ENCODE measurements around the gene RPS6KA4. TPM values are rescaled to one million over a fixed set of nuclear protein-coding genes. Genes with fewer than 3 reads are reported as not detected.
A peak's percentile ranks its signal among the peaks of the same experiment; 100 is the strongest.

Gene RPS6KA4
- total RNA-seq (2014; rRNA removed; shearing (Covaris generic)) (9.0 and 16.7 TPM in 2 replicates), total RNA-seq (2022) (11.0 and 13.4 TPM in 2 replicates), Bru-seq, nascent RNA (percentile 43 among the genes with signal in this experiment), BruChase-seq, experiment 1, labeled RNA remaining after a 6-hour chase (percentile 45 among the genes with signal in this experiment), BruChase-seq, experiment 2, labeled RNA remaining after a 2-hour chase (percentile 50 among the genes with signal in this experiment)
- long read RNA-seq, transcript RPS6KA4-201 (17 exons, 3,119 nt) = major isoform, 12 of 18 reads
- long read RNA-seq, partial matches to known transcripts = 1 of 18 reads
- long read RNA-seq, other reads (novel, unspliced or antisense) = 5 of 18 reads

GRCh38 chr11:64358907-64359711 is at the start of gene RPS6KA4:
Gene RPS6KA4 (plus strand): TSS chr11:64359162. CDS start chr11:64359236, 74 bp downstream.
- Histone ChIP-seq H3K36me3 (ENCODE audit: insufficient read depth, low read length) (peaks cover 31% of the 10 kb centered on the region; the same call in 1 of the 2 replicates), H2AFZ (ENCODE audit: low read length) (peak within 1 kb of the TSS; percentile 86; the same call in 1 of the 2 replicates), H3K4me3 (ENCODE audit: low read depth, low read length, poor library complexity, severe bottlenecking) (peak within 1 kb of the TSS; percentile 90), H3K4me2 (ENCODE audit: low read length) (peak within 1 kb of the TSS; percentile 99), H4K20me1 (ENCODE audit: insufficient read depth, low read length) (no peaks in the 10 kb centered on the region), H3K27ac (ENCODE audit: low read depth, low read length, poor library complexity, severe bottlenecking) (peak within 1 kb of the TSS; percentile 33), H3K9me2 (ENCODE audit: insufficient read depth, low read length) (no peaks in the 10 kb centered on the region), H3K4me1 (ENCODE audit: insufficient read depth, low read length, poor library complexity, severe bottlenecking) (peaks cover 46% of the 10 kb centered on the region), H3K79me2 (ENCODE audit: insufficient read depth, low read depth, low read length) (no peaks in the 10 kb centered on the region), H3K9me3 (ENCODE audit: low read length) (no peaks in the 10 kb centered on the region)
- TF ChIP-seq CTCF (conservative IDR thresholded peaks at IDR 0.05; ENCODE audit: low read length) = no peak
- TF ChIP-seq EZH2phosphoT487 (IDR thresholded peaks at IDR 0.05; ENCODE audit: borderline replicate concordance, low read depth, low read length) = no peak
- DNase-seq (ENCODE audit: low spot score) = peak; percentile 70
- POLR2A ChIA-PET = interaction anchor here (0.5 to 0.7 kb wide), 2 partner anchors 42 to 84 kb away, joined by 3 read pairs; partner anchors contain the start of genes PRDX5 and TRMT112
- CTCF ChIA-PET (ENCODE audit: unreplicated experiment) = interaction anchor here (0.5 to 0.6 kb wide), 2 partner anchors 18 to 88 kb away, joined by 3 to 5 read pairs; no protein-coding TSS in a partner anchor
- BruUV-seq (replicated peaks) = no TSS peak
- intact Hi-C loops (cut with micrococcal nuclease; ENCODE audit: unreplicated experiment) = no loop called here

- no peaks in the 10 kb centered on the region for H3K9me3 ChIP-seq (ENCODE audit: low read length)
- no peak overlapping the region for H2AFZ ChIP-seq (ENCODE audit: low read length)
- TF ChIP-seq CTCF (conservative IDR thresholded peaks at IDR 0.05; ENCODE audit: low read length) = no peak
- TF ChIP-seq EZH2phosphoT487 (IDR thresholded peaks at IDR 0.05; ENCODE audit: borderline replicate concordance, low read depth, low read length) = no peak
- no peaks in the 10 kb centered on the region for H3K9me2 ChIP-seq (ENCODE audit: insufficient read depth, low read length)
- intact Hi-C loops (cut with micrococcal nuclease; ENCODE audit: unreplicated experiment) = no loop called here
- H3K36me3 ChIP-seq (ENCODE audit: insufficient read depth, low read length) = peaks cover 71% of the 10 kb centered on the region
- H3K4me3 ChIP-seq (ENCODE audit: low read depth, low read length, poor library complexity, severe bottlenecking) = no peak overlapping the region
- CTCF ChIA-PET (ENCODE audit: unreplicated experiment) = no interaction called here
- POLR2A ChIA-PET = no interaction called here
- DNase-seq (ENCODE audit: low spot score) = no peak
- H3K27ac ChIP-seq (ENCODE audit: low read depth, low read length, poor library complexity, severe bottlenecking) = no peak overlapping the region
- H3K4me1 ChIP-seq (ENCODE audit: insufficient read depth, low read length, poor library complexity, severe bottlenecking) = peaks cover 17% of the 10 kb centered on the region
- peaks cover 4% of the 10 kb centered on the region for H3K79me2 ChIP-seq (ENCODE audit: insufficient read depth, low read depth, low read length)
- BruUV-seq (replicated peaks) = no TSS peak
- H3K4me2 ChIP-seq (ENCODE audit: low read length) = no peak overlapping the region
- no peaks in the 10 kb centered on the region for H4K20me1 ChIP-seq (ENCODE audit: insufficient read depth, low read length)
These were observed 46.0 kb upstream of the RPS6KA4 start for GRCh38 chr11:64312947-64313346.

Data from OCI-LY7 (cell line).